Measurements from ENCODE around the gene UQCRC1. TPM values are rescaled to one million over a fixed set of nuclear protein-coding genes. Genes with fewer than 3 reads are reported as not detected.

Gene UQCRC1
- total RNA-seq, 2 donors from 2014 or later: 205 to 228 TPM

- H3K27me3 Mint-ChIP-seq (ENCODE audit: low read depth): no peaks in the 10 kb centered on the region
- no peak for ATAC-seq (replicated peaks in 1 of 2)
- DNase-seq: no peak
- peaks cover 5% of the 10 kb centered on the region for H3K4me1 Mint-ChIP-seq (ENCODE audit: low read depth)
- H3K27ac Mint-ChIP-seq: no peak overlapping the region
- H3K36me3 Mint-ChIP-seq (ENCODE audit: insufficient read depth in 2 of 2): no peaks in the 10 kb centered on the region
- H3K4me3 Mint-ChIP-seq: no peak overlapping the region
- H3K9me3 Mint-ChIP-seq: no peaks in the 10 kb centered on the region
These were observed 39.5 kb downstream of the UQCRC1 start for GRCh38 chr3:48569808-48570450.

GRCh38 chr3:48569400-48569799 is 40.0 kb downstream of the UQCRC1 start:
- Mint-ChIP-seq H3K36me3 (ENCODE audit: insufficient read depth in 2 of 2) (no peaks in the 10 kb centered on the region), H3K4me3 (no peak overlapping the region), H3K9me3 (no peaks in the 10 kb centered on the region), H3K4me1 (ENCODE audit: low read depth) (peaks cover 5% of the 10 kb centered on the region), H3K27ac (no peak overlapping the region), H3K27me3 (ENCODE audit: low read depth) (no peaks in the 10 kb centered on the region)
- ATAC-seq (replicated peaks in 1 of 2) (no peak), DNase-seq (no peak)

GRCh38 chr3:48568476-48568875 is 41.0 kb downstream of the UQCRC1 start:
- H3K9me3 Mint-ChIP-seq: no peaks in the 10 kb centered on the region
- ATAC-seq (replicated peaks in 1 of 2) (no peak), DNase-seq (no peak)
- no peaks in the 10 kb centered on the region for H3K36me3 Mint-ChIP-seq (ENCODE audit: insufficient read depth in 2 of 2)
- H3K4me1 Mint-ChIP-seq (ENCODE audit: low read depth): peaks cover 5% of the 10 kb centered on the region
- H3K27ac Mint-ChIP-seq: no peak overlapping the region
- no peak overlapping the region for H3K4me3 Mint-ChIP-seq
- no peaks in the 10 kb centered on the region for H3K27me3 Mint-ChIP-seq (ENCODE audit: low read depth)

GRCh38 chr3:48567500-48567899 is 41.9 kb downstream of the UQCRC1 start:
- DNase-seq: no peak
- H3K4me3 Mint-ChIP-seq: no peak overlapping the region
- no peaks in the 10 kb centered on the region for H3K27me3 Mint-ChIP-seq (ENCODE audit: low read depth)
- no peaks in the 10 kb centered on the region for H3K36me3 Mint-ChIP-seq (ENCODE audit: insufficient read depth in 2 of 2)
- ATAC-seq (replicated peaks in 1 of 2): no peak
- no peaks in the 10 kb centered on the region for H3K9me3 Mint-ChIP-seq
- H3K4me1 Mint-ChIP-seq (ENCODE audit: low read depth): peaks cover 5% of the 10 kb centered on the region
- H3K27ac Mint-ChIP-seq: no peak overlapping the region

- Mint-ChIP-seq H3K4me1 (ENCODE audit: low read depth) (peaks cover 5% of the 10 kb centered on the region), H3K27me3 (ENCODE audit: low read depth) (no peaks in the 10 kb centered on the region), H3K36me3 (ENCODE audit: insufficient read depth in 2 of 2) (no peaks in the 10 kb centered on the region), H3K4me3 (no peak overlapping the region), H3K27ac (no peak overlapping the region), H3K9me3 (no peaks in the 10 kb centered on the region)
- DNase-seq: no peak
- ATAC-seq (replicated peaks in 1 of 2): no peak
These were observed 42.4 kb downstream of the UQCRC1 start for GRCh38 chr3:48567090-48567489.

GRCh38 chr3:48566401-48566760 is 43.1 kb downstream of the UQCRC1 start:
- no peak for DNase-seq
- Mint-ChIP-seq H3K36me3 (ENCODE audit: insufficient read depth in 2 of 2) (no peaks in the 10 kb centered on the region), H3K4me3 (no peak overlapping the region), H3K9me3 (no peaks in the 10 kb centered on the region), H3K27ac (no peak overlapping the region), H3K27me3 (ENCODE audit: low read depth) (no peaks in the 10 kb centered on the region), H3K4me1 (ENCODE audit: low read depth) (peaks cover 5% of the 10 kb centered on the region)
- no peak for ATAC-seq (replicated peaks in 1 of 2)

- H3K9me3 Mint-ChIP-seq: no peaks in the 10 kb centered on the region
- no peaks in the 10 kb centered on the region for H3K27me3 Mint-ChIP-seq (ENCODE audit: low read depth)
- ATAC-seq (replicated peaks in 1 of 2) (peak; percentile 38 to 50), DNase-seq (peak; percentile 21 to 31)
- peaks cover 5% of the 10 kb centered on the region for H3K4me1 Mint-ChIP-seq (ENCODE audit: low read depth)
- no peaks in the 10 kb centered on the region for H3K36me3 Mint-ChIP-seq (ENCODE audit: insufficient read depth in 2 of 2)
- no peak overlapping the region for H3K4me3 Mint-ChIP-seq
- peak overlapping the region; percentile 0 for H3K27ac Mint-ChIP-seq
These were observed 43.6 kb downstream of the UQCRC1 start for GRCh38 chr3:48565591-48566400.

- no peak for ATAC-seq (replicated peaks in 1 of 2)
- Mint-ChIP-seq H3K27me3 (ENCODE audit: low read depth) (peaks cover 5% of the 10 kb centered on the region), H3K4me1 (ENCODE audit: low read depth) (peaks cover 5% of the 10 kb centered on the region), H3K9me3 (no peaks in the 10 kb centered on the region), H3K27ac (no peak overlapping the region), H3K4me3 (no peak overlapping the region), H3K36me3 (ENCODE audit: insufficient read depth in 2 of 2) (no peaks in the 10 kb centered on the region)
- DNase-seq: no peak
These were observed 44.3 kb downstream of the UQCRC1 start for GRCh38 chr3:48565186-48565585.

GRCh38 chr3:48564667-48565066 is 44.8 kb downstream of the UQCRC1 start:
- H3K4me1 Mint-ChIP-seq (ENCODE audit: low read depth): peaks cover 5% of the 10 kb centered on the region
- no peaks in the 10 kb centered on the region for H3K9me3 Mint-ChIP-seq
- H3K27ac Mint-ChIP-seq: no peak overlapping the region
- no peak overlapping the region for H3K4me3 Mint-ChIP-seq
- peaks cover 9% of the 10 kb centered on the region for H3K27me3 Mint-ChIP-seq (ENCODE audit: low read depth)
- H3K36me3 Mint-ChIP-seq (ENCODE audit: insufficient read depth in 2 of 2): no peaks in the 10 kb centered on the region
- ATAC-seq (replicated peaks in 1 of 2) (no peak), DNase-seq (no peak)

GRCh38 chr3:48564022-48564421 is 45.4 kb downstream of the UQCRC1 start:
- H3K27ac Mint-ChIP-seq: no peak overlapping the region
- H3K27me3 Mint-ChIP-seq (ENCODE audit: low read depth): peaks cover 9% of the 10 kb centered on the region
- ATAC-seq (replicated peaks in 1 of 2) (peak; percentile 45 to 78), DNase-seq (peak; percentile 50 to 68)
- peaks cover 7% of the 10 kb centered on the region for H3K4me1 Mint-ChIP-seq (ENCODE audit: low read depth)
- H3K4me3 Mint-ChIP-seq: peak overlapping the region in 1 of 2 donors; percentile 23
- H3K36me3 Mint-ChIP-seq (ENCODE audit: insufficient read depth in 2 of 2): no peaks in the 10 kb centered on the region
- no peaks in the 10 kb centered on the region for H3K9me3 Mint-ChIP-seq

GRCh38 chr3:48563382-48563918 is 46.0 kb downstream of the UQCRC1 start, which contains the start of gene UCN2:
Gene UCN2 (minus strand): TSS chr3:48563781. CDS start chr3:48563124, 657 bp downstream.
- H3K27me3 Mint-ChIP-seq (ENCODE audit: low read depth): peaks cover 9% of the 10 kb centered on the region
- H3K4me3 Mint-ChIP-seq: peak within 1 kb of the TSS in 1 of 2 donors; percentile 23
- peaks cover 13% of the 10 kb centered on the region for H3K4me1 Mint-ChIP-seq (ENCODE audit: low read depth)
- DNase-seq (no peak), ATAC-seq (replicated peaks in 1 of 2) (peak in 1 of 2 donors; percentile 1)
- no peaks in the 10 kb centered on the region for H3K36me3 Mint-ChIP-seq (ENCODE audit: insufficient read depth in 2 of 2)
- no peak within 1 kb of the TSS for H3K27ac Mint-ChIP-seq
- no peaks in the 10 kb centered on the region for H3K9me3 Mint-ChIP-seq

- ATAC-seq (replicated peaks in 1 of 2) (no peak), DNase-seq (no peak)
- no peaks in the 10 kb centered on the region for H3K36me3 Mint-ChIP-seq (ENCODE audit: insufficient read depth in 2 of 2)
- H3K27ac Mint-ChIP-seq: no peak overlapping the region
- H3K9me3 Mint-ChIP-seq: no peaks in the 10 kb centered on the region
- peaks cover 20% of the 10 kb centered on the region for H3K4me1 Mint-ChIP-seq (ENCODE audit: low read depth)
- peaks cover 9% of the 10 kb centered on the region for H3K27me3 Mint-ChIP-seq (ENCODE audit: low read depth)
- no peak overlapping the region for H3K4me3 Mint-ChIP-seq
These were observed 46.9 kb downstream of the UQCRC1 start for GRCh38 chr3:48562367-48563095.
